ENCODE data around the gene PTPRN2.

The PTPRN2 gene

GRCh38 chr7:158602905-158603772 is 15.5 kb upstream of the PTPRN2 start:
- Histone ChIP-seq H2BK15ac (ENCODE audit: low read length) (no peak overlapping the region), H3K27me3 (ENCODE audit: control insufficient read depth in 3 of 3, insufficient read depth in 3 of 3, low read depth in 1 of 3, low read length in 3 of 3) (no peaks in the 10 kb centered on the region), H2AFZ (ENCODE audit: low read length) (no peak overlapping the region), H3K14ac (ENCODE audit: low read length) (no peak overlapping the region), H3K4me1 (ENCODE audit: control insufficient read depth in 2 of 2, insufficient read depth in 1 of 2, low read depth in 1 of 2, low read length in 2 of 2) (no peaks in the 10 kb centered on the region), H2AK5ac (ENCODE audit: low read depth, low read length) (no peak overlapping the region), H3K27ac (replicated peaks; ENCODE audit: low read length) (no peak overlapping the region), H3K4me2 (ENCODE audit: insufficient read depth, low read length, poor library complexity, severe bottlenecking) (no peak overlapping the region), H4K91ac (ENCODE audit: low read depth, low read length, poor library complexity) (no peak overlapping the region), H3K9me3 (replicated peaks in 1 of 2; ENCODE audit: control insufficient read depth in 2 of 2, insufficient read depth in 1 of 2, low read depth in 1 of 2, low read length in 2 of 2) (no peaks in the 10 kb centered on the region), H3K18ac (ENCODE audit: low read length) (no peak overlapping the region), H3K36me3 (replicated peaks in 1 of 2; ENCODE audit: control insufficient read depth in 2 of 2, insufficient read depth in 2 of 2, low read length in 2 of 2) (peaks cover 8 to 29% of the 10 kb centered on the region in 2 donors), H3K4me3 (ENCODE audit: low read length in 2 of 2) (no peak overlapping the region), H2BK120ac (ENCODE audit: low read depth, low read length) (no peak overlapping the region), H2BK5ac (ENCODE audit: low read length) (no peak overlapping the region), H3K23ac (ENCODE audit: low read depth, low read length, poor library complexity) (no peak overlapping the region), H3K79me1 (ENCODE audit: low read depth, low read length) (no peaks in the 10 kb centered on the region), H3K4ac (ENCODE audit: low read length) (no peak overlapping the region), H3K9ac (ENCODE audit: low read depth, low read length, poor library complexity) (no peak overlapping the region), H4K8ac (ENCODE audit: low read depth, low read length) (no peak overlapping the region), H2BK12ac (ENCODE audit: low read length) (no peak overlapping the region)
- no CpG with 5 or more reads among the region's 22 CpGs for WGBS, 2 donors (ENCODE audit: extremely low coverage in 2 of 2, insufficient read length in 2 of 2, insufficient replicate concordance in 1 of 2)
- DNase-seq (ENCODE audit: low spot score) = no peak

- no peak overlapping the region for H2BK120ac ChIP-seq (ENCODE audit: low read depth, low read length)
- no peak overlapping the region for H2BK12ac ChIP-seq (ENCODE audit: low read length)
- H2AFZ ChIP-seq (ENCODE audit: low read length) = no peak overlapping the region
- no peaks in the 10 kb centered on the region for H3K79me1 ChIP-seq (ENCODE audit: low read depth, low read length)
- H3K27me3 ChIP-seq (ENCODE audit: control insufficient read depth in 3 of 3, insufficient read depth in 3 of 3, low read depth in 1 of 3, low read length in 3 of 3) = no peaks in the 10 kb centered on the region
- no peak overlapping the region for H2AK5ac ChIP-seq (ENCODE audit: low read depth, low read length)
- H3K14ac ChIP-seq (ENCODE audit: low read length) = no peak overlapping the region
- H3K4me3 ChIP-seq (ENCODE audit: low read length in 2 of 2) = no peak overlapping the region
- H3K9me3 ChIP-seq (replicated peaks in 1 of 2; ENCODE audit: control insufficient read depth in 2 of 2, insufficient read depth in 1 of 2, low read depth in 1 of 2, low read length in 2 of 2) = no peaks in the 10 kb centered on the region
- no peak overlapping the region for H3K9ac ChIP-seq (ENCODE audit: low read depth, low read length, poor library complexity)
- DNase-seq (ENCODE audit: low spot score) = no peak
- no peak overlapping the region for H4K91ac ChIP-seq (ENCODE audit: low read depth, low read length, poor library complexity)
- no peak overlapping the region for H3K18ac ChIP-seq (ENCODE audit: low read length)
- no peak overlapping the region for H3K27ac ChIP-seq (replicated peaks; ENCODE audit: low read length)
- no peak overlapping the region for H3K4ac ChIP-seq (ENCODE audit: low read length)
- no peak overlapping the region for H4K8ac ChIP-seq (ENCODE audit: low read depth, low read length)
- H3K4me2 ChIP-seq (ENCODE audit: insufficient read depth, low read length, poor library complexity, severe bottlenecking) = no peak overlapping the region
- H2BK5ac ChIP-seq (ENCODE audit: low read length) = no peak overlapping the region
- no peaks in the 10 kb centered on the region for H3K4me1 ChIP-seq (ENCODE audit: control insufficient read depth in 2 of 2, insufficient read depth in 1 of 2, low read depth in 1 of 2, low read length in 2 of 2)
- H3K23ac ChIP-seq (ENCODE audit: low read depth, low read length, poor library complexity) = no peak overlapping the region
- H2BK15ac ChIP-seq (ENCODE audit: low read length) = no peak overlapping the region
- WGBS, 2 donors (ENCODE audit: extremely low coverage in 2 of 2, insufficient read length in 2 of 2, insufficient replicate concordance in 1 of 2) = no CpG with 5 or more reads among the region's 7 CpGs
- H3K36me3 ChIP-seq (replicated peaks in 1 of 2; ENCODE audit: control insufficient read depth in 2 of 2, insufficient read depth in 2 of 2, low read length in 2 of 2) = peaks cover 6 to 18% of the 10 kb centered on the region in 2 donors
Measured at GRCh38 chr7:158602041-158602440, 14.4 kb upstream of the PTPRN2 start.

DNA sequence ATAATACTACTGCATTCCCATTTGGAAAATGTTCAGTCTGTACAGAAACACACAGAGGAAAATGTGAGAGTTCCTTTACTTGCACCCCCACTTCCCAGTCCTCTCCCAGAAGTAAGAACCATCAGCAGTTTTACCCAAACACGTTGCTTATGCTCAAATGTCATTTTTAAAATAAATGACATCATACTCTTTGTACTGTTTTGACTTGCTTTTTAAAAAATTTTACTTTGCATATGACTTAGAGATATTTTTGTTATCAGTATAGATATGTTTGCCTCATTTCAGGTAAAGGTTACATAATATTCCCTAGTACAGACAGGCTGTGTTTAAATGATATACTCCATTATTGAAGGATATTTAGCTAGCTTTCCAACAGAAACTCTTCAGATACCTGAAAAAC is 13.5 kb upstream of the PTPRN2 start:
- H3K79me1 ChIP-seq (ENCODE audit: low read depth, low read length) = no peaks in the 10 kb centered on the region
- no CpG with 5 or more reads among the region's 1 CpG for WGBS, 2 donors (ENCODE audit: extremely low coverage in 2 of 2, insufficient read length in 2 of 2, insufficient replicate concordance in 1 of 2)
- H3K9me3 ChIP-seq (replicated peaks in 1 of 2; ENCODE audit: control insufficient read depth in 2 of 2, insufficient read depth in 1 of 2, low read depth in 1 of 2, low read length in 2 of 2) = no peaks in the 10 kb centered on the region
- no peak overlapping the region for H3K27ac ChIP-seq (replicated peaks; ENCODE audit: low read length)
- H4K91ac ChIP-seq (ENCODE audit: low read depth, low read length, poor library complexity) = no peak overlapping the region
- H3K4me1 ChIP-seq (ENCODE audit: control insufficient read depth in 2 of 2, insufficient read depth in 1 of 2, low read depth in 1 of 2, low read length in 2 of 2) = no peaks in the 10 kb centered on the region
- no peak overlapping the region for H3K4me2 ChIP-seq (ENCODE audit: insufficient read depth, low read length, poor library complexity, severe bottlenecking)
- no peak overlapping the region for H3K23ac ChIP-seq (ENCODE audit: low read depth, low read length, poor library complexity)
- no peak overlapping the region for H3K4ac ChIP-seq (ENCODE audit: low read length)
- H4K8ac ChIP-seq (ENCODE audit: low read depth, low read length) = no peak overlapping the region
- no peak overlapping the region for H3K18ac ChIP-seq (ENCODE audit: low read length)
- H3K14ac ChIP-seq (ENCODE audit: low read length) = no peak overlapping the region
- H2BK120ac ChIP-seq (ENCODE audit: low read depth, low read length) = no peak overlapping the region
- H2BK15ac ChIP-seq (ENCODE audit: low read length) = no peak overlapping the region
- H2BK5ac ChIP-seq (ENCODE audit: low read length) = no peak overlapping the region
- no peak overlapping the region for H3K9ac ChIP-seq (ENCODE audit: low read depth, low read length, poor library complexity)
- H2AK5ac ChIP-seq (ENCODE audit: low read depth, low read length) = no peak overlapping the region
- DNase-seq (ENCODE audit: low spot score) = no peak
- H3K4me3 ChIP-seq (ENCODE audit: low read length in 2 of 2) = no peak overlapping the region
- H3K27me3 ChIP-seq (ENCODE audit: control insufficient read depth in 3 of 3, insufficient read depth in 3 of 3, low read depth in 1 of 3, low read length in 3 of 3) = no peaks in the 10 kb centered on the region
- H3K36me3 ChIP-seq (replicated peaks in 1 of 2; ENCODE audit: control insufficient read depth in 2 of 2, insufficient read depth in 2 of 2, low read length in 2 of 2) = peaks cover 2 to 9% of the 10 kb centered on the region in 2 donors
- no peak overlapping the region for H2AFZ ChIP-seq (ENCODE audit: low read length)
- no peak overlapping the region for H2BK12ac ChIP-seq (ENCODE audit: low read length)

- Histone ChIP-seq H3K14ac (ENCODE audit: low read length) (no peak overlapping the region), H2BK12ac (ENCODE audit: low read length) (no peak overlapping the region), H4K8ac (ENCODE audit: low read depth, low read length) (no peak overlapping the region), H3K4me2 (ENCODE audit: insufficient read depth, low read length, poor library complexity, severe bottlenecking) (no peak overlapping the region), H3K23ac (ENCODE audit: low read depth, low read length, poor library complexity) (no peak overlapping the region), H3K4me1 (ENCODE audit: control insufficient read depth in 2 of 2, insufficient read depth in 1 of 2, low read depth in 1 of 2, low read length in 2 of 2) (no peaks in the 10 kb centered on the region), H3K9ac (ENCODE audit: low read depth, low read length, poor library complexity) (no peak overlapping the region), H2AFZ (ENCODE audit: low read length) (no peak overlapping the region), H3K27me3 (ENCODE audit: control insufficient read depth in 3 of 3, insufficient read depth in 3 of 3, low read depth in 1 of 3, low read length in 3 of 3) (peaks cover 0 to 3% (median 0%) of the 10 kb centered on the region in 3 experiments), H2AK5ac (ENCODE audit: low read depth, low read length) (no peak overlapping the region), H2BK5ac (ENCODE audit: low read length) (no peak overlapping the region), H2BK15ac (ENCODE audit: low read length) (no peak overlapping the region), H3K4ac (ENCODE audit: low read length) (no peak overlapping the region), H3K9me3 (replicated peaks in 1 of 2; ENCODE audit: control insufficient read depth in 2 of 2, insufficient read depth in 1 of 2, low read depth in 1 of 2, low read length in 2 of 2) (peaks cover 3 to 12% of the 10 kb centered on the region in 2 donors), H4K91ac (ENCODE audit: low read depth, low read length, poor library complexity) (no peak overlapping the region), H3K36me3 (replicated peaks in 1 of 2; ENCODE audit: control insufficient read depth in 2 of 2, insufficient read depth in 2 of 2, low read length in 2 of 2) (peaks cover 2 to 3% of the 10 kb centered on the region in 2 donors), H2BK120ac (ENCODE audit: low read depth, low read length) (no peak overlapping the region), H3K79me1 (ENCODE audit: low read depth, low read length) (peaks cover 2% of the 10 kb centered on the region), H3K27ac (replicated peaks; ENCODE audit: low read length) (no peak overlapping the region), H3K4me3 (ENCODE audit: low read length in 2 of 2) (no peak overlapping the region), H3K18ac (ENCODE audit: low read length) (no peak overlapping the region)
- WGBS, 2 donors (ENCODE audit: extremely low coverage in 2 of 2, insufficient read length in 2 of 2, insufficient replicate concordance in 1 of 2) = no CpG with 5 or more reads among the region's 4 CpGs
- DNase-seq (ENCODE audit: low spot score) = no peak
Measured at GRCh38 chr7:158596745-158597144, 9.1 kb upstream of the PTPRN2 start.
